ENCODE measurements around the gene DLK2. TPM values are rescaled to one million over a fixed set of nuclear protein-coding genes. Genes with fewer than 3 reads are reported as not detected.
"Not testable (repeated sequence)": the region's sequence is repeated elsewhere in the genome, so short reads cannot be mapped to it uniquely, and the experiment has no call there.

Gene DLK2
- total RNA-seq, 1 donor from 2014 or later: 1.1 TPM

DNA sequence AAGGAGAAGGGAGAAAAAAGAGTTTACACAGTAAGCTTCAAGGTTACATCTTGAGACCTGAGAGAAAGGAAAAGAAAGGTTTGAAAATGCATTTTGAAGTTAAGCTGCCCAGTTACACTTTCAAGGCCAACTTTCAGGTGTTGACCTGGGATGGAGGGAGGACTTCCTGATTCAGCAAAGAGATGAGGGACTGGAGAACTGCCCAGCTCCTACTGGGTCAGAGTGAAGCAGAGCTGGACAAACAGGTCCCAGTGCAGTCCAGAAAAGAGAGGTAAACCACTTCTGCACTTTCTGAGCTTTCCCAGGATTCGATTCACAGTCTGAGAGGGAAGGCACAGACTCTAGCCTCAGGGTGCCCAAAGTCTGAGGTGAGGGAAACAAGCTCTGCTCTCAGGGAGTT lies 16.1 kb upstream of the DLK2 start:
- TF ChIP-seq, protein P1, sequence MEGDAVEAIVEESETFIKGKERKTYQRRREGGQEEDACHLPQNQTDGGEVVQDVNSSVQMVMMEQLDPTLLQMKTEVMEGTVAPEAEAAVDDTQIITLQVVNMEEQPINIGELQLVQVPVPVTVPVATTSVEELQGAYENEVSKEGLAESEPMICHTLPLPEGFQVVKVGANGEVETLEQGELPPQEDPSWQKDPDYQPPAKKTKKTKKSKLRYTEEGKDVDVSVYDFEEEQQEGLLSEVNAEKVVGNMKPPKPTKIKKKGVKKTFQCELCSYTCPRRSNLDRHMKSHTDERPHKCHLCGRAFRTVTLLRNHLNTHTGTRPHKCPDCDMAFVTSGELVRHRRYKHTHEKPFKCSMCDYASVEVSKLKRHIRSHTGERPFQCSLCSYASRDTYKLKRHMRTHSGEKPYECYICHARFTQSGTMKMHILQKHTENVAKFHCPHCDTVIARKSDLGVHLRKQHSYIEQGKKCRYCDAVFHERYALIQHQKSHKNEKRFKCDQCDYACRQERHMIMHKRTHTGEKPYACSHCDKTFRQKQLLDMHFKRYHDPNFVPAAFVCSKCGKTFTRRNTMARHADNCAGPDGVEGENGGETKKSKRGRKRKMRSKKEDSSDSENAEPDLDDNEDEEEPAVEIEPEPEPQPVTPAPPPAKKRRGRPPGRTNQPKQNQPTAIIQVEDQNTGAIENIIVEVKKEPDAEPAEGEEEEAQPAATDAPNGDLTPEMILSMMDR (IDR thresholded peaks at IDR 0.05): no peak
- H3K27ac Mint-ChIP-seq (ENCODE audit: unreplicated experiment): no peak overlapping the region
- no peak overlapping the region for H3K4me3 Mint-ChIP-seq (ENCODE audit: unreplicated experiment)
- peaks cover 14% of the 10 kb centered on the region for H3K27me3 Mint-ChIP-seq (ENCODE audit: low read depth)
- H3K36me3 Mint-ChIP-seq (ENCODE audit: low read depth): no peaks in the 10 kb centered on the region
- no peaks in the 10 kb centered on the region for H3K9me3 Mint-ChIP-seq (ENCODE audit: low read depth)
- no peak for DNase-seq (ENCODE audit: low spot score)
- H3K4me1 Mint-ChIP-seq (ENCODE audit: low read depth): no peaks in the 10 kb centered on the region

DNA sequence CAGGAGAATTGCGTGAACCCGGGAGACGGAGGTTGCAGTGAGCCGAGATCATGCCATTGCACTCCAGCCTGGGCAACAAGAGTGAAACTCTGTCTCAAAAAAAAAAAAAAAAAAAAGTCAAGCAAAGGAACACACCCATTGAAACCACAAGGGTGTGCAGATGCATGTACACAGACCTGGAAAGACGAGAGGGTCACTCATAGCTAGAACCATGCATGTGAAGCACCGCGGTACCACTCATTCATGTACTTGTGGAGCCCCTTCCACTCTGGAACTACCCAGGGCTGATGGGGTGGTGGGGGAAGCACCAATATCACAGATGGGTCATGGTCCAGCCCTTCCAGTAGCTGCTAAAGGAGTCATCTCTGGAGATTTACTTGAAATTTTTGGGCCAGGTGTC lies 14.6 kb upstream of the DLK2 start:
- Mint-ChIP-seq H3K36me3 (ENCODE audit: low read depth) (no peaks in the 10 kb centered on the region), H3K27ac (ENCODE audit: unreplicated experiment) (no peak overlapping the region), H3K27me3 (ENCODE audit: low read depth) (peaks cover 14% of the 10 kb centered on the region), H3K4me1 (ENCODE audit: low read depth) (no peaks in the 10 kb centered on the region), H3K4me3 (ENCODE audit: unreplicated experiment) (no peak overlapping the region), H3K9me3 (ENCODE audit: low read depth) (no peaks in the 10 kb centered on the region)
- no peak for DNase-seq (ENCODE audit: low spot score)
- TF ChIP-seq, protein P1 (IDR thresholded peaks at IDR 0.05): no peak

DNA sequence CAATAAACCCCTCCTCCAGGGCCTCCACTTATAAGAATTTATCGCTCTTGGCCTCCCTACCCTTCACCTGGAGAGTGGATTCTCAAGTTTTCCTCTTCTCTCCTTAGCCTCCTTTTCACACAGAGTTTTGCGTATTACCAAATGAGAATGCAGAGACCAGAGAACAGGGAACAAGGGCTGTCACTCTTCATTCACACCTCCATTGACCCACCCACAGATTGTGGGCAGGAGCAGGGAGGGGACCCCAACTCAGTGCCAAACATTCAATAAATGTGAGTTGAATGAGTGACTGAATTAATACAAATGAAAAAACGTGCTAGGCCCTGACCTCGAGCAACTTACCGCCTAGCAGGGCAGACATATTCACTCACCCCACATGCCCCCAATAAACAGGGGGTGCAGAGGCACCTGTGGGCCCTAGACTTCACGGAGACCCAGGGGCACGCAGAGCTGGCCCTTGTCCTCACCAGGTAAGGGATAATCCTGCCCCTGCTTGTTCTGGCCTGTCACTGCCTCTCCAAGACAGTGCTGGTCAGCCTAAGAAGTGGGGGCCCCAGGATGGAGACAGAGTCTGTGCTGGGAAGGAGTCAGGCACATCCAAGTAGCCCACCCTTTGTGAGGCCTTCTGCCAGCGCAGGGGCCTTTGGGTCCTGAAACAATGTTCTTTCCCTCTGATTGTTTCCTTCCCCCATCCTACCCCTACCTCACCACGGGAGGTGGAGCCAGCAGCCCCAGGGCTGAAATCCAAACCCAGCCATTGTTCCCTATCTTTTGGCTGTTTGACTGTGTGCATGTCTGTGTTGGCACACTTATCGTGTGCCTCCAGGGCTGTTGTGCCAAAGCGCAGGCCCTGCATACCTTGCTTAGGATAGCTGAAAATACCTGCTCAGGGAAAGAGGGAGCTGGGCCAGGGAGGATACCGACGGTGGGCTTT lies 13.7 kb upstream of the DLK2 start:
- TF ChIP-seq, protein P1 (IDR thresholded peaks at IDR 0.05): no peak
- H3K9me3 Mint-ChIP-seq (ENCODE audit: low read depth): no peaks in the 10 kb centered on the region
- H3K4me1 Mint-ChIP-seq (ENCODE audit: low read depth): no peaks in the 10 kb centered on the region

DNA sequence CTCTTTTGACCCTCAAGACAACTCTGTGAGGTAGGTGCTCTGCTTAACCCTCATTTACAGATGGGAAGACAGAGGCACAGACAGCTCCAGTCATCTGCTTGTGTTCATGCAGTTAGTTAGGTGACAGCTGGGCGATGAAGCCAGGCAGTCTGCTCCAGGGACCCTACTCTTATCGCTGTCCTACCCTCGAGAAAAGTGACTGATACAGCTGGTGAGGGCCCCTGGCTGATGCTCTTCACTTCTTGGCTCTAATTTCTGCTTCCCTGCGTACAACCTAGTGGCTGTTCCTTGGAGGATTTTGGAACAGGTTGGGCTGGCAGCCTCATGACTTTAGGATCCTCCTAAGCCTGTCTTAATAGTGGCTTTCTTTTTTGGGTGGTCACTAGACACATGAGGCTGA lies 12.9 kb upstream of the DLK2 start:
- Mint-ChIP-seq H3K4me3 (ENCODE audit: unreplicated experiment) (no peak overlapping the region), H3K27ac (ENCODE audit: unreplicated experiment) (no peak overlapping the region), H3K36me3 (ENCODE audit: low read depth) (no peaks in the 10 kb centered on the region), H3K9me3 (ENCODE audit: low read depth) (no peaks in the 10 kb centered on the region), H3K4me1 (ENCODE audit: low read depth) (no peaks in the 10 kb centered on the region), H3K27me3 (ENCODE audit: low read depth) (peaks cover 17% of the 10 kb centered on the region)
- DNase-seq (ENCODE audit: low spot score): no peak
- TF ChIP-seq, protein P1 (IDR thresholded peaks at IDR 0.05): no peak

More for the DNA sequence above, 13.7 kb upstream of the DLK2 start:
- Mint-ChIP-seq H3K4me3 (ENCODE audit: unreplicated experiment) (no peak overlapping the region), H3K36me3 (ENCODE audit: low read depth) (no peaks in the 10 kb centered on the region), H3K27me3 (ENCODE audit: low read depth) (peaks cover 14% of the 10 kb centered on the region), H3K27ac (ENCODE audit: unreplicated experiment) (no peak overlapping the region)
- DNase-seq (ENCODE audit: low spot score): no peak

DNA sequence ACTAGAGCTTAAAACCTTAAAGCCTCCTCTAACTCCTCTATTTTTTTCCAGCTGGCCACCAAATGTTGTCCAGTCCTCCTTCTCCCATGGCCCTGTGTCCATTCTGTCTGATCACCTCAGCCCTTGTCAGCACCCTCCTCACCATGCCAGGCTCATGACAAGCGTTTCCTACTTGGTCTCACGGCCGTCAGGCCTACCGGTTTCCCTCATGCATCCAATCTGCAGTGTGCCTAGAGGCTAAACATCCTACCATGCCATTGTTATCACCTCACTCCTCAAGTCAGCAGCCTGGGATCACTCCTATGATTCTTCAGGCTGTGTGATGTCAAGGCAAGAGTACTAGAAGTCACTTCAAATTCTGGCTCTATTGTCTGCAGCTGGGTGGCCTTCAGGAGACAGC lies 12.4 kb upstream of the DLK2 start:
- TF ChIP-seq, protein P1 (IDR thresholded peaks at IDR 0.05): no peak
- Mint-ChIP-seq H3K27ac (ENCODE audit: unreplicated experiment) (no peak overlapping the region), H3K36me3 (ENCODE audit: low read depth) (no peaks in the 10 kb centered on the region), H3K4me1 (ENCODE audit: low read depth) (no peaks in the 10 kb centered on the region), H3K27me3 (ENCODE audit: low read depth) (peaks cover 20% of the 10 kb centered on the region), H3K4me3 (ENCODE audit: unreplicated experiment) (no peak overlapping the region), H3K9me3 (ENCODE audit: low read depth) (no peaks in the 10 kb centered on the region)
- DNase-seq (ENCODE audit: low spot score): no peak

DNA sequence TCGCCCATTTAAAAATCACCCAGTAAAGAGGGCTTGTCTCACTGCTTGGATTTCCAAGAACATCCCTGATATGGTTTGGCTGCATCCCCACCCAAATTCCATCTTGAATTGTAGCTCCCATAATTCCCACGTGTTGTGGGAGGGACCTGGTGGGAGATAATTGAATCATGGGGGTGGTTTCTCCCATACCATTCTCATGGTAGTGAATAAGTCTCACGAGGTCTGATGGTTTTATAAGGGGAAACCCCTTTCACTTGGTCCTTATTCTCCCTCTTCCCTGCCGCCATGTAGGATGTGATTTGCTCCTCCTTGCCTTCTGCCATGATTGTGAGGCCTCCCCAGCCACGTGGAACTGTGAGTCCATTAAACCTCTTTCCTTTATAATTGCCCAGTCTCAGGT lies 11.9 kb upstream of the DLK2 start:
- H3K4me1 Mint-ChIP-seq (ENCODE audit: low read depth); H3K27ac Mint-ChIP-seq (ENCODE audit: unreplicated experiment); H3K4me3 Mint-ChIP-seq (ENCODE audit: unreplicated experiment); H3K9me3 Mint-ChIP-seq (ENCODE audit: low read depth); DNase-seq (ENCODE audit: low spot score); H3K36me3 Mint-ChIP-seq (ENCODE audit: low read depth): not testable (repeated sequence)
- peaks cover 25% of the 10 kb centered on the region for H3K27me3 Mint-ChIP-seq (ENCODE audit: low read depth)
